IPS-NIHi7 (cell line): ENCODE data around the gene POLR2E.

Source experiments
- DNase-seq: peaks from one replicate; pipeline ENCODE4 v3.0.0; 2012; ENCODE audit warnings: mixed read lengths; ENCODE audit errors: extremely low spot score

POLR2E gene

GRCh38 chr19:1110809-1111640 is 15.8 kb upstream of the POLR2E start:
- no peak for DNase-seq

- DNase-seq, result no peak
Measured at GRCh38 chr19:1109697-1110671, 14.8 kb upstream of the POLR2E start.

- no peak for DNase-seq
Measured at GRCh38 chr19:1109032-1109551, 13.9 kb upstream of the POLR2E start.

- no peak for DNase-seq
Measured at GRCh38 chr19:1108291-1109031, 13.3 kb upstream of the POLR2E start.

- DNase-seq, result no peak
Measured at GRCh38 chr19:1107661-1108261, 12.6 kb upstream of the POLR2E start.

- no peak for DNase-seq
Measured at GRCh38 chr19:1106841-1107660, 11.9 kb upstream of the POLR2E start.

GRCh38 chr19:1105873-1106840 is 11.0 kb upstream of the POLR2E start:
- DNase-seq, result no peak

GRCh38 chr19:1105008-1105872 is 10.1 kb upstream of the POLR2E start:
- DNase-seq, result peak; percentile 57

- DNase-seq, result peak; percentile 83
Measured at GRCh38 chr19:1104311-1105007, 9.3 kb upstream of the POLR2E start.

GRCh38 chr19:1103708-1104310 is 8.6 kb upstream of the POLR2E start, which contains the start of gene GPX4:
GPX4 (plus strand) TSS chr19:1103994; CDS start chr19:1104044, 50 bp downstream.
- peak; percentile 97 for DNase-seq

GRCh38 chr19:1103132-1103707 is 8.0 kb upstream of the POLR2E start:
- no peak for DNase-seq

- no peak for DNase-seq
Measured at GRCh38 chr19:1102407-1103131, 7.4 kb upstream of the POLR2E start.

GRCh38 chr19:1101337-1101698 is 6.1 kb upstream of the POLR2E start:
- no peak for DNase-seq

GRCh38 chr19:1098177-1099051 is 3.2 kb upstream of the POLR2E start:
- no peak for DNase-seq

- DNase-seq, result no peak
Measured at GRCh38 chr19:1097810-1098176, 2.6 kb upstream of the POLR2E start.
